Inferior parietal cortex (tissue), 1 donor: ENCODE data around the gene SPECC1L.

Experiments used
- DNase-seq: peaks from one replicate; pipeline ENCODE4 v3.0.0-alpha.2; 2016; ENCODE audit errors: extremely low spot score

SPECC1L gene

GRCh38 chr22:24322522-24322921 lies 51.9 kb downstream of the SPECC1L start:
- DNase-seq = no peak

DNA sequence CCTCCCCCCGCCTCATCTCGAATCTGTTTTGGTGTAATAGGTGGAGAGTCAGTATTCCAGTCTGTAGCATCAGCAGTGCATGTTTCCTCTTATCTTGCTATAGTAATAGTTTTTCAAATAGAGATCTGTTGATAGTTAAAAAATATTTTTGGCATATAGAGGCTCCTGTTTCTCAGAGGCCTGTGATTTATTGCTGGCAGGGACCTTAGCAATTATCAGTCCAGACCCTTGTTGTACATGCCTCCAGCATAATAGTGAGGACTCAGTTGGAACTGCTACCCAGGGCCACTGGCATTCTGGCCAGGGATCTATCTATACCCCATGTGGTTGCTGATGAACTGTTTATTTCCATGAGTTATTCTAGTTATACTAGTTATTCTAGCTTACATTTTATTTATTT lies 52.6 kb downstream of the SPECC1L start:
- DNase-seq = no peak

- DNase-seq = no peak
Measured at GRCh38 chr22:24323695-24324094, 53.1 kb downstream of the SPECC1L start.

- DNase-seq = no peak
Measured at GRCh38 chr22:24324137-24324536, 53.5 kb downstream of the SPECC1L start.

GRCh38 chr22:24325105-24325757 lies 54.6 kb downstream of the SPECC1L start:
- DNase-seq = peak; percentile 68

- DNase-seq = no peak
Measured at GRCh38 chr22:24326266-24326665, 55.6 kb downstream of the SPECC1L start.

GRCh38 chr22:24327832-24328231 lies 57.2 kb downstream of the SPECC1L start:
- no peak for DNase-seq

GRCh38 chr22:24329453-24329852 lies 58.8 kb downstream of the SPECC1L start:
- no peak for DNase-seq

- no peak for DNase-seq
Measured at GRCh38 chr22:24330636-24331035, 60.0 kb downstream of the SPECC1L start.

GRCh38 chr22:24331468-24332440 lies 61.1 kb downstream of the SPECC1L start:
- DNase-seq = no peak

- no peak for DNase-seq
Measured at GRCh38 chr22:24333301-24333700, 62.7 kb downstream of the SPECC1L start.

DNA sequence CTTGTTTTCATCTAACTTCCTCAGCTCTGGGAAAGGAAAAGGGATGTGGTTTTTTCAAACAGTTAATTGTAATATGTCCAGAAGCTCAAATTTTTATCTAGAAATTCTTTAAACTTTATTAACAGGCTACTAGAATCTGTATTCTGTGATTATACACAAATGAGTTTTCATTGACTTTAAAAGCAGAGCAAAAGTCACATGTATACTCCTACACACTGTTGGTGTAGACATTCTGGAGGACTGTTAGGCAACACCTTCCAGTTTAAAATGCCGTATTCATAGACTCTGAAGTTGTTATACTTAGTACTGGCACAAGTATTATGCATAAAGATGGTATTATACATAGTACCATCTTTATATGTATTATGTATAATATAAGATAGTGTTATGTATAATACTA lies 64.9 kb downstream of the SPECC1L start:
- DNase-seq = no peak

- DNase-seq = no peak
Measured at GRCh38 chr22:24337894-24338645, 67.4 kb downstream of the SPECC1L start.

- DNase-seq = no peak
Measured at GRCh38 chr22:24338726-24339451, 68.3 kb downstream of the SPECC1L start.

- DNase-seq = no peak
Measured at GRCh38 chr22:24339452-24339747, 68.8 kb downstream of the SPECC1L start.

DNA sequence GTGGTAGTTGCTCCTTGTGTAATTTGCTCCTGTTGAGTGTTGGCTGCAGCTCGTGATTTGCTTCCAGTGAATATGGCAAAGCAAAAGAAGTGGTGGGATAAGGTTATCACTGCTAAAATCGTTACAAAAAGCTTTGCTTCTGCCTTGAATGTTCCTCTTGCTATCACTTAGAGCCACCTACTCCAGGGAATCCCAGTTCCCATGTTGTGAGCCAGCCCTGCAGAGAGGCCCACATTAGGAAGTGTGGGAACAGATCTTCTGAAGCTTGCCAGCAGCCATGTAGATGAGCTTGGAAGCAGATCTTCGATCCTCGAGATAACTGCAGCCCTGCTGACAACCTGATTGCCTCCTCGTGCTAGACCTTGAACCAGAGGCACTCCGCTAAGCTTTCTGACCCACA lies 71.0 kb downstream of the SPECC1L start:
- DNase-seq = no peak

DNA sequence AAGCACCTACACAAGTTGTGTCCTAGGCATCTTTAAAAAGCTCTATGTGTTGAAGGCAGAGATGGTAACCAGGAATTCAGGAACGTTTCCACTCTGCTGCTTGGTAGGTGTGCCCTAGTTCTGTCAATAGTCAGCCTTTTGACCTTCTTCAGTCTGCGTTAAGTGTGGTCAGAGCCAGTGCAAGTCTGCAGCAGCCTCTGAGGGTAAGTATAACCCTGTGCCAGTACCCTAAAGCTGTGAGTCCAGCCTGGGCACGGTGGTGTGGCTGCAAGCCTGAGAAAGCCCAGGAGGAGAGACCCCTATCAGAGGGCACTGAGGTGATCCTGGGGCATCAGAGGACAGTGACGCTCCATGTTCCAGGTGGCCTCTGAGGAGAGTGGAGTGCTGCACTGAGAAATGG lies 80.0 kb downstream of the SPECC1L start:
- DNase-seq = no peak

DNA sequence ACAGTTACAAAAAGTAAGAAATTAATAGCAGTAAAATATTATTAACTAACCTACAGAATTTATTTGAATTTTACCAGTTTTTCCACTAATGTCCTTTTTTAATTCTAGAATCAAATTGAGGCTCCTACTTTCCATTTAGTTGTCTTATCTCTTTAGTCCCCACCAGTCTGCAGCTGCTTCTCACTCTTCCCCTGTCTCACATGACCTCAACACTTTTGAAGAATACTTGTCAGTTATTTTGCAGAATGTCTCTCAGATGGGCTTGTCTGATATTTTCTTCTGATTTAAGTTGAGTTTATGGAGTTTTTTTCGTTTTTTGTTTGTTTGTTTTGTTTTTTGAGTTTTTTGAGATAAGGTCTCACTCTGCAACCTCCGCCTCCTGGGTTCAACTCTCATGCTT lies 82.5 kb downstream of the SPECC1L start:
- no peak for DNase-seq

DNA sequence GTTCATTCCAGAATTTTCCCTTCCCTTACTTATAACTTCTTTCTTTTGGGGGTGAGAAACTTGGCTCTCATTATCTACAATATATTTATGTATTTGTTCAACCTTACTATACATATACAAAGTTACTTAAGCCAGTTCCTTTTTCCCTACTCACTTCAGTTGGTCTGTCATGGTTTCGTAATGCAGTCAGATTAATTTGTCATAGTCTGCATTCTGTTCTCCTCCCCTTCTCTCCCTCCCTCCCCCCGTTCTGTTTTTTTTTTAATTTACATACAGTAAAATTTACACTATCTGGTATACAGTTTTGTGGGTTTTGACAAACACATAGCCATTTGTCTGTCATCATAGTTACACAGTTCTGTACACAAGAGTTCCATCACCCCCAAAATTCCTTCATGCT lies 84.9 kb downstream of the SPECC1L start:
- DNase-seq = no peak

GRCh38 chr22:24357547-24357946 lies 86.9 kb downstream of the SPECC1L start:
- no peak for DNase-seq

DNA sequence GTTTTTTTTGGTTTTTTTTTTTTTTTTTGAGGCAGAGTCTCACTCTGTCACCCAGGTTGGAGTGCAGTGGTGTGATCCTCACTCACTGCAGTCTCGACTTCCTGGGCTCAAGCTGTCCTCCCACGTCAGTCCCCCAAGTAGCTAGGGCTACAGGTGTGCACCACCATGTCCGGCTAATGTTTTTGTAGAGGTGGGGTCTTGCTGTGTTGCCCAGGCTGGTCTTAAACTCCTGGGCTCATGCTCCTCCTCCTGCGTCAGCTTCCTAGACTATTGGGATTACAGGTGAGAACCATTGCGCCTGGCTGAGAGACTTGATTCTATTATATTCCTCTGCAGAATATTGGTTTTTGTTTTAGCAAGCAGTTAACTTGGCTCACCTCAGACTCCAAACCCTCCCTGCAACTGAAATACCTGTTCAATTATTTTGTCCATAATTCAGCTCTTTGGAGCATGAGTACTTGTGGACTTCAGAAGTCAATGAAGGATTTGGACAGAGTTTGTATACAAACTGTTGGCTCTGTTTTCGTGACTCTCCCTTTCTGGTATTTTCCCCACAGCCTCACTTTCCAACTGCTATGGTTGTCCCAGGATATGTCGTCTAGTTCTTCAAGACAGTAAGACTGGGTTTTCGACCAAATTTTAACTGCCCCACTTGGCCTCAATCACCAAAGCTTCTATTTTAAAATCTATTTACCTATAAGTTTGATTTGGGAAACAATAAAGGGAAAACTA lies 87.6 kb downstream of the SPECC1L start:
- DNase-seq = no peak
